Coronary artery (tissue), 2 donors: ENCODE results near the gene MAGI2.

Source experiments
- DNase-seq: peaks from one replicate; pipeline ENCODE4 v3.0.0-alpha.2; 2017; ENCODE audit warnings: low spot score
- H3K27ac ChIP-seq, 2 donors: fragments of 200-600 bp; sonication (generic); one replicate each; pipeline ENCODE4 v1.5.1; 2016 to 2019
- H3K4me3 ChIP-seq: fragments of 200-600 bp; sonication (generic); 2 replicates; pipeline ENCODE4 v1.5.1; 2016; ENCODE audit warnings: mild to moderate bottlenecking, moderate library complexity
- CTCF ChIP-seq: fragments of 200-600 bp; sonication (generic); IDR thresholded peaks from one replicate; pipeline ENCODE4 v1.5.1; 2019; ENCODE audit warnings: antibody characterized with exemption

MAGI2 gene

DNA sequence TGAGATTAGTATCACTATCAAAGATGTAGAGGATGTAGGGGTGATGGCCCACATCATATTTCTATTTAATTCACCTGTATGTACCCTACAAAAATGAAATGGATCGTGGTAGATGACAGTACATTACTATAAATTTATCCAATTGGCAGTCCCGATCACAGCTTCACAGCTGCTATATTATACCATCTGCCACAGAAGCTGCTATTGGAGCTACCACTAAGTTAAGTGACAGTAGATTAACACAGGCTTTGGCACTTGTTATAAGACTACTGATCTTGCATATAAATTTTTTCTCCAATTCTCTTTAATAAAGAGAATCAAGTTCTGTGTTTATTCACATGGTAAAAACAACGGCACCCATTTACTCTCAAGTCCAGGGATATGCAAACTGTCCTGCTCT, 24.9 kb upstream of the MAGI2 start:
- TF ChIP-seq CTCF, result no peak
- no peak for DNase-seq
- no peak overlapping the region for H3K27ac ChIP-seq

GRCh38 chr7:79475455-79475854, 22.0 kb upstream of the MAGI2 start:
- no peak for DNase-seq
- no peak for TF ChIP-seq CTCF
- H3K27ac ChIP-seq, result no peak overlapping the region
- no peak overlapping the region for H3K4me3 ChIP-seq

More for the DNA sequence above, 24.9 kb upstream of the MAGI2 start:
- H3K4me3 ChIP-seq, result no peak overlapping the region

DNA sequence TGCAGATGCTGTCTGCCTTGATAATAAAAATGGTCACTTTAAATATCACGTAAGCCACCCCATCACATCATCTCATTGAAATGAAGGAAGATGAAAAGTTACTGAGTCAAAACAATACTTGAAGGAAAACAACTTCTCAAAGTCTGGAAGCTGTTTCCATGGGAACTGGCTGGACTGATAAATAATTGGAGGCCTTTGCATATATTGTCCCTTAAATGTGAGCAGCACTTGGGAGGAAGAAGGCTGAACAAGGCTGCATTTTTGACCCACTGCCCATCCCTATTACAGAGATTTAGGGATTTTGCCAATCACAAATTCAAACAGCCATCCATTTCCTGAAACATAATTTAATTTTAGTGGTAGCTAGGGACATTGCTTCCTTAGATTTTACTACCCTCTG, 18.2 kb upstream of the MAGI2 start:
- no peak for TF ChIP-seq CTCF
- no peak for DNase-seq
- no peak overlapping the region for H3K4me3 ChIP-seq
- no peak overlapping the region for H3K27ac ChIP-seq

DNA sequence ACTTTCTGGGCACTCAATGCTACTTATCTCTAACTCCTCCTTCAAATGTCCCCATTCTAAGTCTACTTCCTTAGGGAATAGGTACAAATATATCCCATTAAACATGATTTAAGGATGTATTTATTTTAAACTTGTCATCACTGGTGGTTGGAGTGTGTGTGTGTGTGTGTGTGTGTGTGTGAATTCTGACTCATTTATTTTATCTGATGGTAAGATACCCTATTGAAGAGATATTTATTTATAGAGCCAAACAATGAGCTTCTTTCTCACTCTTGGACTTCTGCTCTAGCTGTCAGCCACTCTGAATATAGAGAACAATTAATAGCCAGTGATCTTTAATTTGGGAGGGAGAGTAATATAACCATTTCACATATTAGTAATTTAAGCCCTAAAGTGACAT, 17.8 kb upstream of the MAGI2 start:
- no peak overlapping the region for H3K27ac ChIP-seq
- no peak overlapping the region for H3K4me3 ChIP-seq
- no peak for TF ChIP-seq CTCF
- no peak for DNase-seq

- no peak for TF ChIP-seq CTCF
- H3K27ac ChIP-seq, result no peak overlapping the region
- H3K4me3 ChIP-seq, result no peak overlapping the region
- DNase-seq, result no peak
These were observed 12.1 kb upstream of the MAGI2 start for GRCh38 chr7:79465551-79465950.

DNA sequence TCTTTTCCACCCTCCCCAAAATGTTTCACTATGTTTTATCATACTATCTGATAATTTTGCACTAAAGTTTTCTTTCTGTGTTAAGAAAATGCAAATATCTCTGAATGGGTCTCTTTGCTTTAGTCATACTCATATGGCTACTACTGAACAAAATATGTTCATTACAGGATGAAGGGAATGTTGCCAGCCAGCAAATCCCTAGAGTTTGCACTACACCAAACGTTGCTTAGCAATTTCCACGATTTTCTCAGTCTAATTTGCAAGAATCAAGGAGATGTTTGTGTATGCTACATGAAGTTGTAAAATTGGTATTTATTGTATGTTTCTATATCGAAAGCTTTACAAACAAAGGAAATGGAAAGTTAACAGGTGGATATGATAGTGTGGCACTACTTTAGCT, 10.6 kb upstream of the MAGI2 start:
- H3K4me3 ChIP-seq, result no peak overlapping the region
- no peak overlapping the region for H3K27ac ChIP-seq
- no peak for DNase-seq
- no peak for TF ChIP-seq CTCF

DNA sequence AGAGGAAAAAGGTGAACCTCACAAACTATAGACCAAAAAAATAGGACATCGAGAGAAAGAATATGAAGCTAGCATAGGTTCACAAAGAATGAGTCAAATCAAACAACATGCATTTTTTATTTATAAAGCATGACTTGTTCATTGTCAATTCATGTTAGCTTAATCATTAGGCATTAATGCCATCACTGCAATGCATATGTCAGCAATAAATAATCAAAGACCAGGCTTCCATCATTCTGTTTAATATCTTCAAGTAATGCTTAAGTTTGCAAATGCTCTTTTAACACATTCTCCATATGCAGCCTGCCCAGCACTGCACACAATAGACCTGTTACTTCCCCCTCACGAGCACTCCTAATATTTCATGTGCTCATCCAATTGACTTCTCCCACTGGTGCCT, 8.9 kb upstream of the MAGI2 start:
- Histone ChIP-seq H3K4me3 (no peak overlapping the region), H3K27ac (no peak overlapping the region)
- no peak for TF ChIP-seq CTCF
- DNase-seq, result no peak
